ENCODE measurements around the gene TPRX2. TPM values are rescaled to one million over a fixed set of nuclear protein-coding genes. Genes with fewer than 3 reads are reported as not detected.
"Not testable (repeated sequence)": the region's sequence is repeated elsewhere in the genome, so short reads cannot be mapped to it uniquely, and the experiment has no call there.

Gene TPRX2
- total RNA-seq, 4 donors from 2014 or later: not detected

DNA sequence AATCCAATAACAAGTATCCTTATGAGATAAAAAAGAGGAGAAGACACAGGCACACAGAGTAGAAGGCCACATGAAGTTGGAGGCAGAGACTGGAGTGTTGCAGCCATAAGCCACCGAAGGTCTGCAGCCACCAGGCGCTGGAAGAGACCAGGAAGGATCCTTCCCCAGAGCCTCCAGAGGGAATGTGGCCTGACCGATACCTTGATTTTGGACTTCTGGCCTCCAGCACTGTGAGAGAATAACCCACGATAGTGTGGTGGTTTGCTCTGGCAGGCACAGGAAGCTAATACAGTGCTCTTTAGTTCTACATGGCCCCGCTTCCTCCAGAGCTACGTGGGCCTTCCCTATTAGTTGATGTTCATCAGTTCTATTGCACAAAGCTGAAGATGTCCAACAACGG lies 42.3 kb downstream of the TPRX2 start:
- Histone ChIP-seq H3K36me3 (no peaks in the 10 kb centered on the region), H3K27ac (no peak overlapping the region), H3K9me3 (no peaks in the 10 kb centered on the region), H3K4me3 (no peak overlapping the region), H3K4me1 (no peaks in the 10 kb centered on the region), H3K27me3 (no peaks in the 10 kb centered on the region)
- intact Hi-C loops (cut with DNase I; ENCODE audit: low total_unique reads): no loop called here
- no peak for DNase-seq
- no peak for TF ChIP-seq POLR2A (IDR thresholded peaks at IDR 0.05)
- TF ChIP-seq, protein P1, sequence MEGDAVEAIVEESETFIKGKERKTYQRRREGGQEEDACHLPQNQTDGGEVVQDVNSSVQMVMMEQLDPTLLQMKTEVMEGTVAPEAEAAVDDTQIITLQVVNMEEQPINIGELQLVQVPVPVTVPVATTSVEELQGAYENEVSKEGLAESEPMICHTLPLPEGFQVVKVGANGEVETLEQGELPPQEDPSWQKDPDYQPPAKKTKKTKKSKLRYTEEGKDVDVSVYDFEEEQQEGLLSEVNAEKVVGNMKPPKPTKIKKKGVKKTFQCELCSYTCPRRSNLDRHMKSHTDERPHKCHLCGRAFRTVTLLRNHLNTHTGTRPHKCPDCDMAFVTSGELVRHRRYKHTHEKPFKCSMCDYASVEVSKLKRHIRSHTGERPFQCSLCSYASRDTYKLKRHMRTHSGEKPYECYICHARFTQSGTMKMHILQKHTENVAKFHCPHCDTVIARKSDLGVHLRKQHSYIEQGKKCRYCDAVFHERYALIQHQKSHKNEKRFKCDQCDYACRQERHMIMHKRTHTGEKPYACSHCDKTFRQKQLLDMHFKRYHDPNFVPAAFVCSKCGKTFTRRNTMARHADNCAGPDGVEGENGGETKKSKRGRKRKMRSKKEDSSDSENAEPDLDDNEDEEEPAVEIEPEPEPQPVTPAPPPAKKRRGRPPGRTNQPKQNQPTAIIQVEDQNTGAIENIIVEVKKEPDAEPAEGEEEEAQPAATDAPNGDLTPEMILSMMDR (IDR thresholded peaks at IDR 0.05): no peak

- TF ChIP-seq, protein P1 (IDR thresholded peaks at IDR 0.05): peak in 2 of 4 experiments; percentile 39 to 59
- peak; percentile 61 to 68 for DNase-seq
- H3K4me3 ChIP-seq; H3K4me1 ChIP-seq; intact Hi-C loops (cut with DNase I; ENCODE audit: low total_unique reads); H3K36me3 ChIP-seq; H3K9me3 ChIP-seq; H3K27me3 ChIP-seq; H3K27ac ChIP-seq: not testable (repeated sequence)
These were observed 50.3 kb downstream of the TPRX2 start for GRCh38 chr19:47909350-47909749.

DNA sequence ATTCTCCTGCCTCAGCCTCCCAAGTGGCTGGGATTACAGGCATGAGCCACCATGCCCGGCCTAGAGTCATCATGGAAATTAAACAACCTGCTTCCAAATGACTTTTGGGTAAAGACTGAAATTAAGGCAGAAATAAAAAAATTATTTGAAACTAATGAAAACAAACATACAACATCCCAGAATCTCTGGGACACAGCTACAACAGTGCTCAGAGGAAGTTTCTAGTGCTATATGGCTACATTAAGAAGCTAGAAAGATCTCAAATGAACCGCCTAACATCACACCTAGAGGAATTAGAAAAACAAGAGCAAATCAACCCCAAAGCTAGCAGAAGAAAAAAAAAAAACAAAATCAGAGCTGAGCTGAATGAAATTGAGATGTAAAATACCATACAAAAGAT lies 51.2 kb downstream of the TPRX2 start:
- H3K27me3 ChIP-seq; DNase-seq; H3K27ac ChIP-seq; H3K36me3 ChIP-seq; H3K9me3 ChIP-seq; H3K4me3 ChIP-seq; intact Hi-C loops (cut with DNase I; ENCODE audit: low total_unique reads); H3K4me1 ChIP-seq: not testable (repeated sequence)

Other genes with a start within 250 kb of the TPRX2 start
- gene EHD2, start 145.8 kb upstream of the TPRX2 start, total RNA-seq: 100 to 1,000 TPM in 1 of 4 donors, 10 to 100 TPM in 3; 72.0 to 198 (median 82.9) TPM
- 100 to 1,000 TPM; 116 to 555 (median 444) TPM for gene NOP53, start 113.7 kb upstream of the TPRX2 start, total RNA-seq
- 1,000 to 10,000 TPM in 1 of 4 donors, 100 to 1,000 TPM in 3; 173 to 1,323 (median 512) TPM for gene SELENOW, start 80.5 kb upstream of the TPRX2 start, total RNA-seq
- gene TPRX1, start 54.7 kb upstream of the TPRX2 start, total RNA-seq: not detected
- gene CRX, start 37.3 kb upstream of the TPRX2 start, total RNA-seq: not detected
- gene SULT2A1, start 27.1 kb downstream of the TPRX2 start, total RNA-seq: not detected
- not detected for gene BSPH1, start 132.9 kb downstream of the TPRX2 start, total RNA-seq
- not detected for gene ELSPBP1, start 135.4 kb downstream of the TPRX2 start, total RNA-seq
- gene CABP5, start 184.8 kb downstream of the TPRX2 start, total RNA-seq: not detected

Data from uterus (tissue), 4 donors.